ENCODE results near the gene EPHB1. TPM values are rescaled to one million over a fixed set of nuclear protein-coding genes. Genes with fewer than 3 reads are reported as not detected.

The EPHB1 gene
- polyA plus RNA-seq, 1 of the 3 experiments (the other 2 are of a cell fraction) = 1.2 TPM

- 35% methylated on average over 3 of the region's 3 CpGs for WGBS (ENCODE audit: low lambda C conversion rate)
- no peaks in the 10 kb centered on the region for H4K20me1 ChIP-seq (ENCODE audit: insufficient read depth)
- ChIA-PET CTCF (interaction anchor here (0.7 kb wide), 2 partner anchors 41 to 307 kb away, joined by 3 read pairs; no protein-coding TSS in a partner anchor), POLR2A (no interaction called here)
- H3F3A ChIP-seq (replicated peaks; ENCODE audit: insufficient read depth) = no peaks in the 10 kb centered on the region
- no peak overlapping the region for H2AFZ ChIP-seq (ENCODE audit: low read depth)
- no peak overlapping the region for H3K4me2 ChIP-seq
- H3K4me1 ChIP-seq (ENCODE audit: control insufficient read depth in 1 of 2, insufficient read depth in 2 of 2, low read depth in 1 of 2, low read length in 1 of 2) = no peaks in the 10 kb centered on the region
- no peak overlapping the region for H3K27ac ChIP-seq (ENCODE audit: low read depth in 2 of 2, low read length in 1 of 2)
- H3K79me2 ChIP-seq (ENCODE audit: insufficient read depth) = no peaks in the 10 kb centered on the region
- H3K9ac ChIP-seq = no peak overlapping the region
- no peaks in the 10 kb centered on the region for H3K9me3 ChIP-seq
- no peak overlapping the region for H3K4me3 ChIP-seq (ENCODE audit: low read depth in 2 of 2, low read length in 1 of 2)
- no peaks in the 10 kb centered on the region for H3K9me2 ChIP-seq
- no peaks in the 10 kb centered on the region for H3K27me3 ChIP-seq (ENCODE audit: insufficient read depth)
- no peak for DNase-seq
- no peaks in the 10 kb centered on the region for H3K36me3 ChIP-seq (replicated peaks in 1 of 2; ENCODE audit: control insufficient read depth in 1 of 2, insufficient read depth in 2 of 2, low read length in 1 of 2)
- TF ChIP-seq ZBTB33 (IDR thresholded peaks at IDR 0.05; ENCODE audit: borderline replicate concordance, low read depth) (no peak), YY1 (IDR thresholded peaks at IDR 0.05; ENCODE audit: low read depth) (no peak), USF2 (IDR thresholded peaks at IDR 0.05; ENCODE audit: borderline replicate concordance, low read depth, low read length) (no peak), USF1 (IDR thresholded peaks at IDR 0.05; ENCODE audit: borderline replicate concordance, low read depth) (no peak), FOXJ3 (CRISPR knock-in tag; IDR thresholded peaks at IDR 0.05) (no peak), RXRA (IDR thresholded peaks at IDR 0.05; ENCODE audit: borderline replicate concordance, low read depth) (no peak), FOXM1 (IDR thresholded peaks at IDR 0.05; ENCODE audit: low read depth) (no peak)
These were observed 402.2 kb downstream of the EPHB1 start for GRCh38 chr3:135197246-135197645.

GRCh38 chr3:135197856-135198255 is 402.8 kb downstream of the EPHB1 start:
- POLR2A ChIA-PET = no interaction called here
- Histone ChIP-seq H3K4me2 (no peak overlapping the region), H3K79me2 (ENCODE audit: insufficient read depth) (no peaks in the 10 kb centered on the region), H4K20me1 (ENCODE audit: insufficient read depth) (no peaks in the 10 kb centered on the region), H3K4me1 (ENCODE audit: control insufficient read depth in 1 of 2, insufficient read depth in 2 of 2, low read depth in 1 of 2, low read length in 1 of 2) (no peaks in the 10 kb centered on the region), H3K27ac (ENCODE audit: low read depth in 2 of 2, low read length in 1 of 2) (no peak overlapping the region), H3K36me3 (replicated peaks in 1 of 2; ENCODE audit: control insufficient read depth in 1 of 2, insufficient read depth in 2 of 2, low read length in 1 of 2) (no peaks in the 10 kb centered on the region), H3K9me2 (no peaks in the 10 kb centered on the region), H3F3A (replicated peaks; ENCODE audit: insufficient read depth) (no peaks in the 10 kb centered on the region), H3K9me3 (no peaks in the 10 kb centered on the region), H3K9ac (no peak overlapping the region), H2AFZ (ENCODE audit: low read depth) (no peak overlapping the region), H3K4me3 (ENCODE audit: low read depth in 2 of 2, low read length in 1 of 2) (no peak overlapping the region), H3K27me3 (ENCODE audit: insufficient read depth) (no peaks in the 10 kb centered on the region)
- DNase-seq = no peak
- 63% methylated on average over 3 of the region's 3 CpGs for WGBS (ENCODE audit: low lambda C conversion rate)
- CTCF ChIA-PET = no interaction called here
- no peak for TF ChIP-seq SMC3 (IDR thresholded peaks at IDR 0.05; ENCODE audit: low read depth, low read length)
- no peak for TF ChIP-seq EP300 (IDR thresholded peaks at IDR 0.05; ENCODE audit: borderline replicate concordance in 1 of 2, low read depth in 1 of 2, low read length in 1 of 2)
- no peak for TF ChIP-seq FOSL2 (IDR thresholded peaks at IDR 0.05; ENCODE audit: borderline replicate concordance, low read depth)
- TF ChIP-seq USF1 (IDR thresholded peaks at IDR 0.05; ENCODE audit: borderline replicate concordance, low read depth) = no peak
- TF ChIP-seq YY1 (IDR thresholded peaks at IDR 0.05; ENCODE audit: low read depth) = no peak
- TF ChIP-seq GATA2 (CRISPR knock-in tag; IDR thresholded peaks at IDR 0.05) = no peak
- no peak for TF ChIP-seq RXRA (IDR thresholded peaks at IDR 0.05; ENCODE audit: borderline replicate concordance, low read depth)
- TF ChIP-seq TAF1 (IDR thresholded peaks at IDR 0.05; ENCODE audit: borderline replicate concordance, low read depth, low read length) = no peak
- no peak for TF ChIP-seq CTCF (IDR thresholded peaks at IDR 0.05)
- TF ChIP-seq REST (IDR thresholded peaks at IDR 0.05; ENCODE audit: low read depth, low read length) = no peak
- TF ChIP-seq RFX5 (IDR thresholded peaks at IDR 0.05; ENCODE audit: low read length) = no peak
